Uterus (tissue), 4 donors: ENCODE results near the gene ADRA2A. TPM values are rescaled to one million over a fixed set of nuclear protein-coding genes. Genes with fewer than 3 reads are reported as not detected.

ENCODE experiments used
- DNase-seq, 2 donors: peaks; one replicate each; pipeline ENCODE4 v3.0.0-alpha.2; 2019 to 2020
- H3K27ac ChIP-seq, 2 donors: fragments of 200-600 bp; sonication (generic); 1 replicate in 1 of 2; 2 replicates in 1 of 2; pipeline ENCODE4 v1.5.1; 2016 to 2018
- H3K27me3 ChIP-seq, 2 donors: fragments of 200-600 bp; sonication (generic); one replicate each; pipeline ENCODE4 v1.5.1; 2018 to 2019; ENCODE audit warnings: control low read depth in 1 of 2
- H3K36me3 ChIP-seq, 2 donors: fragments of 200-600 bp; sonication (generic); one replicate each; pipeline ENCODE4 v1.5.1; 2019; ENCODE audit warnings: control low read depth in 1 of 2
- H3K4me1 ChIP-seq, 2 donors: fragments of 200-600 bp; sonication (generic); one replicate each; pipeline ENCODE4 v1.5.1; 2018 to 2019; ENCODE audit warnings: control low read depth in 1 of 2
- H3K4me3 ChIP-seq, 2 donors: fragments of 200-600 bp; sonication (generic); 1 replicate in 1 of 2; 2 replicates in 1 of 2; pipeline ENCODE4 v1.5.1; 2018 to 2019; ENCODE audit warnings: mild to moderate bottlenecking in 1 of 2
- H3K9me3 ChIP-seq, 2 donors: fragments of 200-600 bp; sonication (generic); one replicate each; pipeline ENCODE4 v1.5.1; 2019; ENCODE audit warnings: control low read depth in 1 of 2
- POLR2A ChIP-seq, 2 donors: fragments of 450-650 bp; IDR thresholded peaks; one replicate each; pipeline ENCODE4 v1.6.1; 2016; ENCODE audit warnings: antibody characterized with exemption in 2 of 2, mild to moderate bottlenecking in 1 of 2, moderate library complexity in 1 of 2
- intact Hi-C: fragments of 100-400 bp; cut with DNase I; formaldehyde crosslinking; loops from one replicate; pipeline ENCODE4 v1.15.1; 2023; ENCODE audit warnings: low total_unique reads
- total RNA-seq, 4 donors: library from RNA; depleted of rRNA in 3 of 4; stranded (reverse); fragments of >200 nt in 3 of 4; gene quantifications; one replicate each; pipeline versions ENCODE4 v1.1.0 to v1.2.4, GENCODE V29; 2014 to 2023
- TF ChIP-seq, protein P1 (sequence below), 4 experiments: fragments of 200-600 bp in 2 of 4; fragments of 450-650 bp in 2 of 4; sonication (generic) in 2 of 4; IDR thresholded peaks; one replicate each; pipeline ENCODE4 v1.5.1; 2016 to 2019; ENCODE audit warnings: antibody characterized with exemption in 4 of 4, mild to moderate bottlenecking in 2 of 4, moderate library complexity in 1 of 4
- donor health status: DM: yes; HTN: yes; CAD: no.

ADRA2A gene
- total RNA-seq, 4 donors from 2014 or later: 0.26 to 4.9 (median 2.7) TPM

DNA sequence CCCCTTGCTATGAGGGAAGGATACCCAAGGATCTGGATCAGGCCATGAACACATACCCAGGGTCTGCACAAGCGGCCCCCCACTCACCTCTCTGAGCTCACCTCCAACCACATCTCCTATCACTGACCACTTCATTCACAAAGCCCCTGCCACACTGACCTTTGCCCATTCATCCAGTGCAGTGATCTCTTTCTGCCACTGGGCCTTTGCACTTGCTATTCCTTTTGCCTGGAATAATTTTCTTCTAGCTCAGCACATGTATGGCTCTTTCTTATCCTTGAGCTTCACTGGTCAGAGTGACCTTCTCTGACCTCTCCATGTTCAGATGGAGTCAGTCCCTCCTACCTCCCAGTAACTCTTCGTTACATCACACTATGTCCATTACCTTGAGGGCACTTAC, 48.3 kb downstream of the ADRA2A start:
- Histone ChIP-seq H3K4me1 (no peaks in the 10 kb centered on the region), H3K36me3 (no peaks in the 10 kb centered on the region), H3K4me3 (no peak overlapping the region), H3K27me3 (no peaks in the 10 kb centered on the region), H3K27ac (no peak overlapping the region), H3K9me3 (no peaks in the 10 kb centered on the region)
- no peak for TF ChIP-seq POLR2A (IDR thresholded peaks at IDR 0.05)
- TF ChIP-seq, protein P1, sequence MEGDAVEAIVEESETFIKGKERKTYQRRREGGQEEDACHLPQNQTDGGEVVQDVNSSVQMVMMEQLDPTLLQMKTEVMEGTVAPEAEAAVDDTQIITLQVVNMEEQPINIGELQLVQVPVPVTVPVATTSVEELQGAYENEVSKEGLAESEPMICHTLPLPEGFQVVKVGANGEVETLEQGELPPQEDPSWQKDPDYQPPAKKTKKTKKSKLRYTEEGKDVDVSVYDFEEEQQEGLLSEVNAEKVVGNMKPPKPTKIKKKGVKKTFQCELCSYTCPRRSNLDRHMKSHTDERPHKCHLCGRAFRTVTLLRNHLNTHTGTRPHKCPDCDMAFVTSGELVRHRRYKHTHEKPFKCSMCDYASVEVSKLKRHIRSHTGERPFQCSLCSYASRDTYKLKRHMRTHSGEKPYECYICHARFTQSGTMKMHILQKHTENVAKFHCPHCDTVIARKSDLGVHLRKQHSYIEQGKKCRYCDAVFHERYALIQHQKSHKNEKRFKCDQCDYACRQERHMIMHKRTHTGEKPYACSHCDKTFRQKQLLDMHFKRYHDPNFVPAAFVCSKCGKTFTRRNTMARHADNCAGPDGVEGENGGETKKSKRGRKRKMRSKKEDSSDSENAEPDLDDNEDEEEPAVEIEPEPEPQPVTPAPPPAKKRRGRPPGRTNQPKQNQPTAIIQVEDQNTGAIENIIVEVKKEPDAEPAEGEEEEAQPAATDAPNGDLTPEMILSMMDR (IDR thresholded peaks at IDR 0.05): no peak
- DNase-seq: no peak
- intact Hi-C loops: no loop called here

DNA sequence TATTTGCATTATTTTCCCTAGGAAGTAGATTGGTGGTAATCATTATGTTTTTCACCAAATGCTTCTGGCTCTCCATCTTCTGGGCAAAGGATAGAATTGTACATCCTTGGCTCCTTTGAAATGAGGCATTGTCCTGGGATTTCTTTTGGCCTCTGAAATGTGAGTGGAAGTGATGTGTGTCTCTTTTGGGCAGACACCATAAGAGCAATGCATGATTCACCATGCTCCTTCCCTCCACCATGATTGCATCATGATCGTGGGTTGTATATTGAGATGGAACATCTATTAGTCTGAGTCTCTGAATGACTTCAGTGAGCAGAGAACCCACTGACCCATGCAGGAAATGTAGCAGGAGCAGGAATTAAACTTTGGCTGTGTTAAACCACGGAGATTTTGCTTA, 49.2 kb downstream of the ADRA2A start:
- Histone ChIP-seq H3K4me3 (no peak overlapping the region), H3K27me3 (no peaks in the 10 kb centered on the region), H3K36me3 (no peaks in the 10 kb centered on the region), H3K9me3 (no peaks in the 10 kb centered on the region), H3K4me1 (no peaks in the 10 kb centered on the region), H3K27ac (no peak overlapping the region)
- TF ChIP-seq, protein P1 (IDR thresholded peaks at IDR 0.05): no peak
- TF ChIP-seq POLR2A (IDR thresholded peaks at IDR 0.05): no peak
- intact Hi-C loops: no loop called here
- DNase-seq: no peak

DNA sequence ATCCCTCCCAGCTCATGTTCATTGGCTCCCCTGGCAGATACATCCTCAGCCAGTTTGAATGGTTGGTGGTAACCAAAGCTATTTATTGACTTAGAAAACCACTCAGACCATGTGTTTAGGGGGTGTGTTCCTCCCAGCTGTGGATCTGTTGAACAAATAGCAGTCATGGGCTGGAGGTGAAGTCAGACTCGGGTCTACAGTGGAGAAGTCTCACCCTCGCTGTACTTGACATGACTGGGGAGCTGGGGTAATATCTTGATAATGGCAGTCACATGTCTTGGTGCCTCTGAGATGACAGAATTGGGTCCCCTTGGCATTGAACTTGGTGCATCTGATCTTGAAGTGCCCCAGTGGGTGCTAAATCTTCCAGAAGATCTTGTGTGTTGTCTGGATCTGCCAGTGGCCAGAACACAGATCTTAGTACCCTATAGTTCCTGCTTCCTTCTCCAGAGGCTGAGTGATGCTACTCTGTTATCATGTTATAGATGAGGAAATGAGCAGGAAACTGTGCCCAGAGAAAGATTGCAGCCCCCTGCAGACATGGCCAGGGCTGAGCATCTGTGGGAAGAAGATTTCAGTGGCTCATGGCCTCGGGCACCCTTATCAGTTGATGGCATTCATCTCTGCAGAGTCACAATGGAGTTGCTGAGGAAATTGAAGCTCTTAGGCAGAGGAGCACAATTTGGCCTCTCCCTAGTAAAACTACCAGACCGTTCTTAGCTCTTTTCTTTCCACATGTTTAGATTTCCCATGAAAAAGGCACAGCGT, 50.4 kb downstream of the ADRA2A start:
- intact Hi-C loops: no loop called here
- no peaks in the 10 kb centered on the region for H3K9me3 ChIP-seq

DNA sequence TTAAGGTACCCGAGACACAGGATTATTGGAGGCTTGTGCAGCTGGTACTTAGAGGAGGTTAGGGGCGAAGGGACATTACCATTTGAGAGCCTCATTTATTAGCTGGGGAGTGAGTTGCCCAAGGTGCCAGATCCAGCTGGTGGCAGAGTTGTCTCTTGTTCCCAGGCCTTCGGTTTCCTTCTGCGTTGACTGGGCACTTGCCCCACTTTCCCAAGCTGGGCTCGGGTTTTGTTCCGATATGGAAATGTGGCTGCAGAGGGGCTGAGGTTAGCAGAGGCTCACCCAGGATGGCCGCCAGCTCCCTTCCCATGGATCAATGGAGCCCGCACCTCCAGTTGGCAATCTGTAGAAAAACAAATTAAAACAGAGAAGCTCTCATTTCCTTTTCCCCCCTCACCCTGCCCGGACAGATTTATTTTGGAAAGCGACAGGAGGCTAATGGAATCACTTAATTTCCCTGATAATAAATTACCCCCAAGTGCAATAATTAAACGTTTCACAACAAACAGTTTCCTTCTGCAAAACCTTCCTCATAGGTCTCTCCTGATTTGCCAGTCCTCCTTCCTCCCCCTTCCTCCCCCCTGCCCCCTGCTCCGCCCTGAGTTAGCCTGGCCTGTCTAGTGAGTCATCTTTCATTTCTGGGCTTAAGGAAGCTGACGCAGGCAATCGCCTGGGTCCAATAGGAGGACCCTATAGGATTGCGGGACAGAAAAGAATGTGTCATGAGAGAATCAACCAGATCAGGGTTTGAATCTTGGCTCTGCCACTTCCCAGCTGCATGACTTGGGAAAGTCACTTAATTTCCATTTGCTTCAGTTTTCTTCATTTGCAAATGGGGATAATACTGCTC, 51.7 kb downstream of the ADRA2A start:
- intact Hi-C loops: no loop called here
- TF ChIP-seq, protein P1 (IDR thresholded peaks at IDR 0.05): no peak
- TF ChIP-seq POLR2A (IDR thresholded peaks at IDR 0.05): no peak
- Histone ChIP-seq H3K36me3 (no peaks in the 10 kb centered on the region), H3K4me1 (no peaks in the 10 kb centered on the region), H3K9me3 (no peaks in the 10 kb centered on the region), H3K27me3 (no peaks in the 10 kb centered on the region), H3K27ac (no peak overlapping the region), H3K4me3 (no peak overlapping the region)
- no peak for DNase-seq

More for the DNA sequence above, 50.4 kb downstream of the ADRA2A start:
- Histone ChIP-seq H3K4me3 (no peak overlapping the region), H3K27ac (no peak overlapping the region), H3K4me1 (no peaks in the 10 kb centered on the region), H3K27me3 (no peaks in the 10 kb centered on the region), H3K36me3 (no peaks in the 10 kb centered on the region)
- DNase-seq: no peak
- TF ChIP-seq, protein P1 (IDR thresholded peaks at IDR 0.05): no peak
- TF ChIP-seq POLR2A (IDR thresholded peaks at IDR 0.05): no peak

DNA sequence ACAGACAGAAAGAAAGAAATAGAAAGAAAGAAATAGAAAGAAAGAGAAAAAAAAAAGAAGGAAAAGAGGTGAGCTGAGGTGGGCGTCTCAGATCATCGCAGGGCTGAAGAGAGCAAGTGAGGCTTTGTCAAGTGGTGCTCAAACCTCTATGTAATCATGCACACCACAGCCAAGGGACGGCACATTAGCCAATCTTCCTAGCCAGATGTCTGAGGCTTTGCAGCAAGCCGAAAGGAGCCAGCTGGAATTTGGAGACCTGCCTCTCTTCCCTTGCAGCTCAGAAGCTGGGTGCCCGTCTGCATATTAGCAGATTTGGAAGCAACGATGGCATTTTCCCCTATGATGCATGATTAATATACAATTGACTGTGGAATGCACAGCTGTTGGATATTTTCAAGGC, 52.5 kb downstream of the ADRA2A start:
- no peak for TF ChIP-seq POLR2A (IDR thresholded peaks at IDR 0.05)
- Histone ChIP-seq H3K36me3 (no peaks in the 10 kb centered on the region), H3K4me3 (no peak overlapping the region), H3K27ac (no peak overlapping the region), H3K9me3 (no peaks in the 10 kb centered on the region), H3K27me3 (no peaks in the 10 kb centered on the region), H3K4me1 (no peaks in the 10 kb centered on the region)
- DNase-seq: no peak
- intact Hi-C loops: no loop called here
